Adrenal gland (tissue), 12 donors: Measurements from ENCODE around the gene SNX5. TPM values are rescaled to one million over a fixed set of nuclear protein-coding genes. Genes with fewer than 3 reads are reported as not detected.
A peak's percentile ranks its signal among the peaks of the same experiment; 100 is the strongest.

Source experiments
- DNase-seq, 7 donors: peaks; one replicate each; pipeline ENCODE4 v3.0.0-alpha.2; 2019 to 2020
- H3K27ac ChIP-seq, 5 donors: fragments of 200-600 bp; sonication (generic) in 4 of 5; 1 replicate in 3 of 5; 2 replicates in 2 of 5; pipeline versions ENCODE4 v1.5.1 to v1.8.0; 2016 to 2020; ENCODE audit warnings: mild to moderate bottlenecking in 1 of 5
- H3K27me3 ChIP-seq: fragments of 200-600 bp; 2 replicates; pipeline ENCODE4 v1.8.0; 2021
- H3K36me3 ChIP-seq, 2 donors: fragments of 200-600 bp; replicated peaks in 1 of 2; 1 replicate in 1 of 2; 2 replicates in 1 of 2; pipeline versions ENCODE4 v1.5.1 to v1.8.0; 2018 to 2022
- H3K4me1 ChIP-seq, 2 donors: fragments of 200-600 bp; replicated peaks in 1 of 2; 1 replicate in 1 of 2; 2 replicates in 1 of 2; pipeline versions ENCODE4 v1.5.1 to v1.8.0; 2018 to 2021
- H3K4me3 ChIP-seq, 4 donors: fragments of 200-600 bp; sonication (generic) in 3 of 4; one replicate each; pipeline ENCODE4 v1.5.1; 2016 to 2018
- H3K9me3 ChIP-seq, 3 donors: fragments of 200-600 bp; sonication (generic) in 1 of 3; replicated peaks in 1 of 3; 1 replicate in 2 of 3; 2 replicates in 1 of 3; pipeline versions ENCODE4 v1.5.1 to v1.8.0; 2016 to 2021
- POLR2A ChIP-seq, 2 donors: fragments of 450-650 bp; IDR thresholded peaks; one replicate each; pipeline ENCODE4 v1.6.1; 2017; ENCODE audit warnings: antibody characterized with exemption in 2 of 2, mild to moderate bottlenecking in 2 of 2, moderate library complexity in 1 of 2
- WGBS, 4 donors: extraction: QIAGEN DNeasy Blood & Tissue Kit in 2 of 4; methylation state at CpG; one replicate each; pipeline versions ENCODE4 v1.1.5 to v1.1.7; 2013 to 2017; 5-methylcytosine and 5-hydroxymethylcytosine counted together
- intact Hi-C, 2 donors: fragments of 100-400 bp; cut with DNase I; formaldehyde crosslinking; loops; one replicate each; pipeline versions ENCODE4 v1.14.1 to v1.15.0; 2022 to 2023
- polyA plus RNA-seq, 3 donors: library from polyadenylated mRNA; stranded (reverse); fragments of 200-250 nt in 2 of 3; fragments of 350-450 nt in 1 of 3; fragmentation: Illumina TruSeq in 1 of 3; extraction: RNeasy Lipid Tissue Mini Kit (QIAGEN cat#74804) in 1 of 3; gene quantifications; one replicate each; pipeline ENCODE4 v1.2.3, GENCODE V29; 2013 to 2014
- total RNA-seq, 9 donors: library from RNA; depleted of rRNA in 4 of 9; stranded (reverse); fragments of >200 nt in 4 of 9; fragments of 120-200 nt in 1 of 9; fragmentation: NEBNext Ultra II Directional in 1 of 9; extraction: Animal tissue kit (Norgen Biotek cat#: 25700) in 1 of 9; gene quantifications; one replicate each; pipeline versions ENCODE4 v1.1.0 to v1.2.4, GENCODE V29; 2013 to 2023
- TF ChIP-seq, protein P1 (sequence below), 6 experiments: fragments of 450-650 bp in 4 of 6; fragments of 200-600 bp in 2 of 6; sonication (generic) in 1 of 6; IDR thresholded peaks; 1 replicate in 5 of 6; 2 replicates in 1 of 6; pipeline versions ENCODE4 v1.5.1 to v1.8.0; 2016 to 2021; ENCODE audit warnings: antibody characterized with exemption in 6 of 6, mild to moderate bottlenecking in 2 of 6, moderate library complexity in 1 of 6
- donor health status: healthy with polysubstance abuse.
- donor health status: Bipolar disorder and iron deficiency.
- donor health status: DM: yes; HTN: yes; CAD: no.
- donor health status: DM: no; HTN: no; CAD: no.
- donor health status: DM: no; HTN: no; CAD: no.
- donor health status: DM: yes; HTN: yes; CAD: no.

Gene SNX5
- total and polyA plus RNA-seq, 12 donors: 103 to 201 (median 144) TPM

DNA sequence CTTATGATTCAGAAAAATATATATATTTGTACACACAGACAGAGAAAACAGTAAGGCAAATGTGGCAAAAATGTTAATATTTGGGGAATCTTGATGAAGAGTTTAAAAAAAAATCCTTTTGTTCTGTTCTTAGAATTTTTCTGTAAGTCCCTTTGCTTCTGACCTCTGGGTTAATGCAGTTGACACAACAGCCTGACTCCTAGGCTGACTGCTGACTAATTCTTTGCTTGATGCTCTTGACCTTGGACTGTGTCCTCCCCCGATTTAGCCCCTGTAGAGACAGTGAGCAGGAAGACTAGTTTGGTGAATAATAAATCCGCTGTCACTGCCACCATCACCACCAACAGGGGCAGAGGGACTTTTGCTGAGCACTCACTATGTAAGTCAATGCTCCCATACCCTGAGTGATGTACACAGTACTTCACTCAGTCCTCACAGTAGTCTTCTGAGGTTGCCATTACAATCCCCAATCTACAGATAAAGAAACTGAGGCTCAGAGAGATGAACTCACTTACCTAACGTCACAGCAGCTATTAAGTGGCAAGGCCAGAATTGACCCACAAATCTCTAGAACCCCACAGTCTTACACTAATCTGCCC, 71.7 kb downstream of the SNX5 start:
- WGBS, 4 donors: 30 to 54% (median 36%) methylated on average over 3 of the region's 3 CpGs
- no peak for TF ChIP-seq POLR2A (IDR thresholded peaks at IDR 0.05)
- TF ChIP-seq, protein P1, sequence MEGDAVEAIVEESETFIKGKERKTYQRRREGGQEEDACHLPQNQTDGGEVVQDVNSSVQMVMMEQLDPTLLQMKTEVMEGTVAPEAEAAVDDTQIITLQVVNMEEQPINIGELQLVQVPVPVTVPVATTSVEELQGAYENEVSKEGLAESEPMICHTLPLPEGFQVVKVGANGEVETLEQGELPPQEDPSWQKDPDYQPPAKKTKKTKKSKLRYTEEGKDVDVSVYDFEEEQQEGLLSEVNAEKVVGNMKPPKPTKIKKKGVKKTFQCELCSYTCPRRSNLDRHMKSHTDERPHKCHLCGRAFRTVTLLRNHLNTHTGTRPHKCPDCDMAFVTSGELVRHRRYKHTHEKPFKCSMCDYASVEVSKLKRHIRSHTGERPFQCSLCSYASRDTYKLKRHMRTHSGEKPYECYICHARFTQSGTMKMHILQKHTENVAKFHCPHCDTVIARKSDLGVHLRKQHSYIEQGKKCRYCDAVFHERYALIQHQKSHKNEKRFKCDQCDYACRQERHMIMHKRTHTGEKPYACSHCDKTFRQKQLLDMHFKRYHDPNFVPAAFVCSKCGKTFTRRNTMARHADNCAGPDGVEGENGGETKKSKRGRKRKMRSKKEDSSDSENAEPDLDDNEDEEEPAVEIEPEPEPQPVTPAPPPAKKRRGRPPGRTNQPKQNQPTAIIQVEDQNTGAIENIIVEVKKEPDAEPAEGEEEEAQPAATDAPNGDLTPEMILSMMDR (IDR thresholded peaks at IDR 0.05): no peak
- Histone ChIP-seq H3K4me3 (no peak overlapping the region), H3K9me3 (peaks cover 0 to 3% (median 0%) of the 10 kb centered on the region in 3 donors), H3K4me1 (peaks cover 24 to 27% of the 10 kb centered on the region in 2 donors), H3K27ac (peak overlapping the region in 3 of 5 donors; percentile 79 to 91 (median 86)), H3K27me3 (no peaks in the 10 kb centered on the region), H3K36me3 (no peaks in the 10 kb centered on the region)
- peak in 5 of 7 donors; percentile 45 to 60 (median 49) for DNase-seq
- intact Hi-C loops: loop anchor here in 1 of 2 donors (5.0 kb wide), 1 partner anchor 215 kb away; the partner anchor contains the start of gene RRBP1

- peaks cover 0 to 3% (median 0%) of the 10 kb centered on the region in 3 donors for H3K9me3 ChIP-seq
- intact Hi-C loops: loop anchor here in 1 of 2 donors (5.0 kb wide), 1 partner anchor 214 kb away; the partner anchor contains the start of gene RRBP1
- peaks cover 24 to 27% of the 10 kb centered on the region in 2 donors for H3K4me1 ChIP-seq
- WGBS, 4 donors: 6 to 12% (median 8%) methylated on average over 9 of the region's 9 CpGs
- no peaks in the 10 kb centered on the region for H3K36me3 ChIP-seq
- DNase-seq: peak in 6 of 7 donors; percentile 49 to 78 (median 71)
- H3K27ac ChIP-seq: peak overlapping the region; percentile 40 to 91 (median 79)
- TF ChIP-seq POLR2A (IDR thresholded peaks at IDR 0.05): peak in 1 of 2 donors; percentile 31
- TF ChIP-seq, protein P1 (IDR thresholded peaks at IDR 0.05): no peak
- H3K4me3 ChIP-seq: peak overlapping the region in 1 of 4 donors; percentile 45
- H3K27me3 ChIP-seq: no peaks in the 10 kb centered on the region
Observed at GRCh38 chr20:17896193-17896723, 72.3 kb downstream of the SNX5 start.

- TF ChIP-seq, protein P1 (IDR thresholded peaks at IDR 0.05): no peak
- no peak for TF ChIP-seq POLR2A (IDR thresholded peaks at IDR 0.05)
- intact Hi-C loops: loop anchor here in 1 of 2 donors (5.0 kb wide), 1 partner anchor 213 kb away; the partner anchor contains the start of gene RRBP1
- Histone ChIP-seq H3K4me1 (peaks cover 24 to 27% of the 10 kb centered on the region in 2 donors), H3K9me3 (peaks cover 0 to 3% (median 0%) of the 10 kb centered on the region in 3 donors), H3K27ac (peak overlapping the region; percentile 40 to 91 (median 79)), H3K36me3 (no peaks in the 10 kb centered on the region), H3K4me3 (peak overlapping the region in 1 of 4 donors; percentile 45), H3K27me3 (no peaks in the 10 kb centered on the region)
- WGBS, 4 donors: 3 to 8% (median 6%) methylated on average over 13 to 17 of the region's 17 CpGs
- peak in 6 of 7 donors; percentile 42 to 79 (median 68) for DNase-seq
Observed at GRCh38 chr20:17895641-17896171, 72.9 kb downstream of the SNX5 start.

DNA sequence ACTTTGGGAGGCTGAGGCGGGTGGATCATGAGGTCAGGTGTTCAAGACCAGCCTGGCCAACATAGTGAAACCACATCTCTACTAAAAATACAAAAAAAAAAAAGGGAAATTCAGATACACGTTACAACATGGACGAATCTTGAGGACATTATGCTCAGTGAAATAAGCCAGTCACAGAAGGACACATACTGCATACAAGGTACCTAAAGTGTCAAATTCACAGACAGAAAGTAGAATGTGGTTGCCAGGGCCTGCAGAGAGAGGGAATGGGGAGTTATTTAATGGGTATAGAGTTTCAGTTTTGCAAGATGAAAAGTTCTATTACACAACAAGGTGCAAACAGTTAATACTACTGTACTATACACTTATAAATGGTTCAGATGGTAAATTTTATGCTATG, 75.1 kb downstream of the SNX5 start:
- no peaks in the 10 kb centered on the region for H3K36me3 ChIP-seq
- peaks cover 0 to 3% (median 0%) of the 10 kb centered on the region in 3 donors for H3K9me3 ChIP-seq
- WGBS, 4 donors: 75 to 89% (median 79%) methylated on average over 3 of the region's 3 CpGs
- peaks cover 24 to 27% of the 10 kb centered on the region in 2 donors for H3K4me1 ChIP-seq
- intact Hi-C loops: no loop called here
- no peak overlapping the region for H3K27ac ChIP-seq
- no peak for DNase-seq
- no peaks in the 10 kb centered on the region for H3K27me3 ChIP-seq
- no peak overlapping the region for H3K4me3 ChIP-seq
- TF ChIP-seq, protein P1 (IDR thresholded peaks at IDR 0.05): no peak
- no peak for TF ChIP-seq POLR2A (IDR thresholded peaks at IDR 0.05)
